Measurements from ENCODE around the gene SMC4.
"Not testable (repeated sequence)": the region's sequence is repeated elsewhere in the genome, so short reads cannot be mapped to it uniquely, and the experiment has no call there.

SMC4 gene

GRCh38 chr3:160437083-160437455 is 37.6 kb downstream of the SMC4 start:
- peaks cover 19 to 32% of the 10 kb centered on the region in 2 donors for H3K4me1 Mint-ChIP-seq (ENCODE audit: low read depth in 2 of 2)
- H3K9me3 Mint-ChIP-seq, result no peaks in the 10 kb centered on the region
- H3K36me3 Mint-ChIP-seq (ENCODE audit: insufficient read depth), result peaks cover 40% of the 10 kb centered on the region
- H3K27ac Mint-ChIP-seq, result peak overlapping the region; percentile 59 to 80
- H3K27me3 Mint-ChIP-seq, result no peaks in the 10 kb centered on the region
- peak overlapping the region in 1 of 2 donors; percentile 8 for H3K4me3 Mint-ChIP-seq
- ATAC-seq (replicated peaks), result no peak
- DNase-seq, result no peak

GRCh38 chr3:160440687-160441086 is 41.2 kb downstream of the SMC4 start:
- Mint-ChIP-seq H3K4me3 (no peak overlapping the region), H3K27ac (no peak overlapping the region), H3K36me3 (ENCODE audit: insufficient read depth) (peaks cover 32% of the 10 kb centered on the region), H3K4me1 (ENCODE audit: low read depth in 2 of 2) (peaks cover 26 to 45% of the 10 kb centered on the region in 2 donors), H3K9me3 (no peaks in the 10 kb centered on the region), H3K27me3 (no peaks in the 10 kb centered on the region)
- DNase-seq, result no peak
- no peak for ATAC-seq (replicated peaks)

- peaks cover 17 to 29% of the 10 kb centered on the region in 2 donors for H3K4me1 Mint-ChIP-seq (ENCODE audit: low read depth in 2 of 2)
- peak overlapping the region in 1 of 2 donors; percentile 20 for H3K27ac Mint-ChIP-seq
- DNase-seq (no peak), ATAC-seq (replicated peaks) (no peak)
- peak overlapping the region in 1 of 2 donors; percentile 9 for H3K4me3 Mint-ChIP-seq
- peaks cover 15% of the 10 kb centered on the region for H3K36me3 Mint-ChIP-seq (ENCODE audit: insufficient read depth)
- H3K9me3 Mint-ChIP-seq, result no peaks in the 10 kb centered on the region
- no peaks in the 10 kb centered on the region for H3K27me3 Mint-ChIP-seq
Observed at GRCh38 chr3:160444411-160444810, 45.0 kb downstream of the SMC4 start.

GRCh38 chr3:160445854-160446253 is 46.4 kb downstream of the SMC4 start:
- peaks cover 21 to 35% of the 10 kb centered on the region in 2 donors for H3K4me1 Mint-ChIP-seq (ENCODE audit: low read depth in 2 of 2)
- no peaks in the 10 kb centered on the region for H3K27me3 Mint-ChIP-seq
- H3K27ac Mint-ChIP-seq, result peak overlapping the region in 1 of 2 donors; percentile 60
- ATAC-seq (replicated peaks) (no peak), DNase-seq (no peak)
- H3K4me3 Mint-ChIP-seq, result peak overlapping the region in 1 of 2 donors; percentile 11
- H3K36me3 Mint-ChIP-seq (ENCODE audit: insufficient read depth), result peaks cover 24% of the 10 kb centered on the region
- no peaks in the 10 kb centered on the region for H3K9me3 Mint-ChIP-seq

GRCh38 chr3:160446522-160447056 is 47.1 kb downstream of the SMC4 start:
- Mint-ChIP-seq H3K4me3 (peak overlapping the region in 1 of 2 donors; percentile 100), H3K9me3 (no peaks in the 10 kb centered on the region), H3K36me3 (ENCODE audit: insufficient read depth) (peaks cover 24% of the 10 kb centered on the region), H3K27ac (no peak overlapping the region), H3K4me1 (ENCODE audit: low read depth in 2 of 2) (peaks cover 21 to 35% of the 10 kb centered on the region in 2 donors), H3K27me3 (no peaks in the 10 kb centered on the region)
- DNase-seq (no peak), ATAC-seq (replicated peaks) (no peak)

GRCh38 chr3:160447544-160447943 is 48.1 kb downstream of the SMC4 start:
- Mint-ChIP-seq H3K4me1 (ENCODE audit: low read depth in 2 of 2) (peaks cover 18 to 32% of the 10 kb centered on the region in 2 donors), H3K27ac (no peak overlapping the region), H3K9me3 (no peaks in the 10 kb centered on the region), H3K36me3 (ENCODE audit: insufficient read depth) (peaks cover 21% of the 10 kb centered on the region), H3K4me3 (peak overlapping the region; percentile 8 to 100), H3K27me3 (no peaks in the 10 kb centered on the region)
- DNase-seq, result no peak
- no peak for ATAC-seq (replicated peaks)

GRCh38 chr3:160448845-160449635 is 49.6 kb downstream of the SMC4 start:
- H3K9me3 Mint-ChIP-seq, result no peaks in the 10 kb centered on the region
- no peaks in the 10 kb centered on the region for H3K27me3 Mint-ChIP-seq
- peak overlapping the region; percentile 97 to 99 for H3K27ac Mint-ChIP-seq
- H3K4me3 Mint-ChIP-seq, result peak overlapping the region; percentile 98 to 100
- peaks cover 21% of the 10 kb centered on the region for H3K36me3 Mint-ChIP-seq (ENCODE audit: insufficient read depth)
- DNase-seq, result peak in 2 of 3 experiments; percentile 15 to 29
- ATAC-seq (replicated peaks), result peak; percentile 49
- H3K4me1 Mint-ChIP-seq (ENCODE audit: low read depth in 2 of 2), result peaks cover 15 to 28% of the 10 kb centered on the region in 2 donors

- H3K27ac Mint-ChIP-seq, result peak within 1 kb of the TSS; percentile 97 to 99
- peak; percentile 93 for ATAC-seq (replicated peaks)
Observed at GRCh38 chr3:160449636-160450598, 50.5 kb downstream of the SMC4 start, which contains the start of gene TRIM59. TSS of gene TRIM59 (minus strand) at chr3:160449786. CDS start at chr3:160439183, 10,603 bp downstream.

GRCh38 chr3:160450846-160451245 is 51.4 kb downstream of the SMC4 start:
- Mint-ChIP-seq H3K9me3 (no peaks in the 10 kb centered on the region), H3K27ac (peak overlapping the region in 1 of 2 donors; percentile 99), H3K36me3 (ENCODE audit: insufficient read depth) (peaks cover 17% of the 10 kb centered on the region), H3K27me3 (no peaks in the 10 kb centered on the region), H3K4me3 (peak overlapping the region; percentile 98 to 100), H3K4me1 (ENCODE audit: low read depth in 2 of 2) (peaks cover 13 to 18% of the 10 kb centered on the region in 2 donors)
- ATAC-seq (replicated peaks) (no peak), DNase-seq (no peak)

More at GRCh38 chr3:160449636-160450598, 50.5 kb downstream of the SMC4 start, which contains the start of gene TRIM59:
- Mint-ChIP-seq H3K27me3 (no peaks in the 10 kb centered on the region), H3K4me3 (peak within 1 kb of the TSS; percentile 98 to 100), H3K9me3 (no peaks in the 10 kb centered on the region), H3K4me1 (ENCODE audit: low read depth in 2 of 2) (peaks cover 15 to 22% of the 10 kb centered on the region in 2 donors), H3K36me3 (ENCODE audit: insufficient read depth) (peaks cover 17% of the 10 kb centered on the region)
- peak; percentile 92 to 95 (median 95) for DNase-seq

GRCh38 chr3:160451602-160452001 is 52.2 kb downstream of the SMC4 start:
- ATAC-seq (replicated peaks) (no peak), DNase-seq (no peak)
- H3K9me3 Mint-ChIP-seq, result no peaks in the 10 kb centered on the region
- no peaks in the 10 kb centered on the region for H3K27me3 Mint-ChIP-seq
- H3K27ac Mint-ChIP-seq, result no peak overlapping the region
- H3K4me3 Mint-ChIP-seq, result no peak overlapping the region
- H3K36me3 Mint-ChIP-seq (ENCODE audit: insufficient read depth), result peaks cover 15% of the 10 kb centered on the region
- H3K4me1 Mint-ChIP-seq (ENCODE audit: low read depth in 2 of 2), result peaks cover 10 to 13% of the 10 kb centered on the region in 2 donors

- H3K27me3 Mint-ChIP-seq, H3K4me3 Mint-ChIP-seq: not testable (repeated sequence)
Observed at GRCh38 chr3:160452251-160452650, 52.8 kb downstream of the SMC4 start.

GRCh38 chr3:160454995-160455394 is 55.5 kb downstream of the SMC4 start:
- H3K9me3 Mint-ChIP-seq, result no peaks in the 10 kb centered on the region
- H3K27me3 Mint-ChIP-seq, result no peaks in the 10 kb centered on the region
- H3K4me1 Mint-ChIP-seq (ENCODE audit: low read depth in 2 of 2), result no peaks in the 10 kb centered on the region
- H3K27ac Mint-ChIP-seq, result no peak overlapping the region
- ATAC-seq (replicated peaks) (no peak), DNase-seq (no peak)
- H3K4me3 Mint-ChIP-seq, result no peak overlapping the region
- H3K36me3 Mint-ChIP-seq (ENCODE audit: insufficient read depth), result peaks cover 6% of the 10 kb centered on the region

More at GRCh38 chr3:160452251-160452650, 52.8 kb downstream of the SMC4 start:
- H3K9me3 Mint-ChIP-seq; ATAC-seq (replicated peaks); H3K27ac Mint-ChIP-seq; DNase-seq: not testable (repeated sequence)
- Mint-ChIP-seq H3K36me3 (ENCODE audit: insufficient read depth) (peaks cover 15% of the 10 kb centered on the region), H3K4me1 (ENCODE audit: low read depth in 2 of 2) (peaks cover 7 to 13% of the 10 kb centered on the region in 2 donors)

GRCh38 chr3:160455846-160456245 is 56.4 kb downstream of the SMC4 start:
- ATAC-seq (replicated peaks) (no peak), DNase-seq (no peak)
- no peaks in the 10 kb centered on the region for H3K27me3 Mint-ChIP-seq
- no peak overlapping the region for H3K4me3 Mint-ChIP-seq
- H3K27ac Mint-ChIP-seq, result no peak overlapping the region
- H3K9me3 Mint-ChIP-seq, result no peaks in the 10 kb centered on the region
- no peaks in the 10 kb centered on the region for H3K4me1 Mint-ChIP-seq (ENCODE audit: low read depth in 2 of 2)
- no peaks in the 10 kb centered on the region for H3K36me3 Mint-ChIP-seq (ENCODE audit: insufficient read depth)
